ENCODE measurements around the gene USP5. TPM values are rescaled to one million over a fixed set of nuclear protein-coding genes. Genes with fewer than 3 reads are reported as not detected.
"Not testable (repeated sequence)": the region's sequence is repeated elsewhere in the genome, so short reads cannot be mapped to it uniquely, and the experiment has no call there.

Gene USP5
- polyA plus RNA-seq, 3 donors: 28.0 to 32.4 (median 29.9) TPM

DNA sequence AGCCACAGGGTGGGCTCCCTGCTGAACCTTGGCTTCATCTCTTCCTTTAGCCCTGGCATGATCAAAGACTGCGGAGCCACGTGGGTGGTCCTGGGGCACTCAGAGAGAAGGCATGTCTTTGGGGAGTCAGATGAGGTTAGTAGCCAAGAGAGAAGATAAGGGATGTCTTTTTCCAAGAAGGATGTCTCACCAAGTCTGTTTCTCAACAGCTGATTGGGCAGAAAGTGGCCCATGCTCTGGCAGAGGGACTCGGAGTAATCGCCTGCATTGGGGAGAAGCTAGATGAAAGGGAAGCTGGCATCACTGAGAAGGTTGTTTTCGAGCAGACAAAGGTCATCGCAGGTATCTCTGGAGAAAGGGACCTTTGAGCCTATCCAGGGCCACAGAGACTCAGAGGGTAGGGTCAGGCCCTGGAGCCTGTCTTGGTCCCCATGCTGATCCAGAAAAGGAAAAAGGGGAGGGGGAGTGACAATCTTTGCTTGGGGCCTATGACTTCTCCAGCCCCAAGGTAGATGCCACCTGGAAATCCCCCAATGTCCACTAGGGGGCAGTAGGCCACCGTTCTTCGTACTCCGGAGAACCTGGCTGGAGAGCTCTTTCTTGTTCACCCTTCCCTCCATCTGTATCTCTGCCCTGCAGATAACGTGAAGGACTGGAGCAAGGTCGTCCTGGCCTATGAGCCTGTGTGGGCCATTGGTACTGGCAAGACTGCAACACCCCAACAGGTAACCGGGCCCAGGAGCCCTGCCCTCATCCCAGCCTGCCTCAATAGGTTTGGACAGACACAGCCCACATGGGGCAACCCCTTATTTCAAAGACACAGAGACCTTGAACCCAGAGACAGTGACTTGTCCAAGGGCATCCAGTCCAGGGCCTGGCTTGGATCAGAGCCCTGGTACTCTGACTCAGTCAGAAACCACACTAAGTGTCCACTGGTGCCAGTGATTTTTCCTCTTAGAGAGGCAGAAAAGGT lies 17.4 kb downstream of the USP5 start:
- WGBS (ENCODE audit: insufficient coverage): 46% methylated on average over 10 of the region's 12 CpGs
- Histone ChIP-seq H3K36me3 (replicated peaks in 1 of 2; ENCODE audit: control insufficient read depth in 1 of 2, insufficient read depth in 2 of 2, low read length in 2 of 2) (peaks cover 28 to 40% of the 10 kb centered on the region in 2 donors), H3K27me3 (ENCODE audit: control insufficient read depth in 2 of 2, insufficient read depth in 2 of 2, low read length in 2 of 2) (no peaks in the 10 kb centered on the region), H3K4me1 (ENCODE audit: control insufficient read depth in 1 of 2, insufficient read depth in 2 of 2, low read length in 2 of 2) (peaks cover 43 to 68% of the 10 kb centered on the region in 2 donors), H3K27ac (ENCODE audit: low read depth in 1 of 2, low read length in 2 of 2) (no peak overlapping the region), H3K9me3 (replicated peaks in 1 of 2; ENCODE audit: control insufficient read depth in 1 of 2, insufficient read depth in 1 of 2, low read length in 2 of 2) (no peaks in the 10 kb centered on the region), H3K79me2 (ENCODE audit: insufficient read depth, low read length) (peaks cover 57% of the 10 kb centered on the region), H3K9ac (ENCODE audit: insufficient read depth, low read length, poor library complexity, severe bottlenecking) (no peak overlapping the region), H3K4me3 (replicated peaks in 1 of 3; ENCODE audit: low read depth in 2 of 3, low read length in 3 of 3) (peak overlapping the region in 1 of 3 experiments; percentile 97), H2AFZ (ENCODE audit: insufficient read depth, low read depth, low read length, poor library complexity, severe bottlenecking) (no peak overlapping the region), H4K20me1 (ENCODE audit: insufficient read depth, low read length) (peaks cover 55% of the 10 kb centered on the region), H3K4me2 (replicated peaks; ENCODE audit: extremely low read depth, low read length, poor library complexity, severe bottlenecking) (peak overlapping the region; percentile 94)
- peak; percentile 73 to 78 (median 77) for DNase-seq
- Mint-ChIP-seq H3K9me3 (no peaks in the 10 kb centered on the region), H3K4me3 (peak overlapping the region; percentile 30 to 92), H3K27me3 (ENCODE audit: low read depth in 3 of 3) (peaks cover 0 to 3% (median 1%) of the 10 kb centered on the region in 3 donors), H3K27ac (peak overlapping the region in 6 of 7 donors; percentile 60 to 91 (median 84)), H3K36me3 (peaks cover 36 to 49% of the 10 kb centered on the region in 2 donors), H3K4me1 (peaks cover 57% of the 10 kb centered on the region)
- intact Hi-C loops (cut with micrococcal nuclease): loop anchor here (2.0 to 5.0 kb wide), 6 partner anchors 38 to 243 kb away; partner anchors contain the start of genes C12orf57 (in 1 of the 2), C1RL (in 1 of the 2) and RNU7-1 (in 1 of the 2)
- TF ChIP-seq, protein P1, sequence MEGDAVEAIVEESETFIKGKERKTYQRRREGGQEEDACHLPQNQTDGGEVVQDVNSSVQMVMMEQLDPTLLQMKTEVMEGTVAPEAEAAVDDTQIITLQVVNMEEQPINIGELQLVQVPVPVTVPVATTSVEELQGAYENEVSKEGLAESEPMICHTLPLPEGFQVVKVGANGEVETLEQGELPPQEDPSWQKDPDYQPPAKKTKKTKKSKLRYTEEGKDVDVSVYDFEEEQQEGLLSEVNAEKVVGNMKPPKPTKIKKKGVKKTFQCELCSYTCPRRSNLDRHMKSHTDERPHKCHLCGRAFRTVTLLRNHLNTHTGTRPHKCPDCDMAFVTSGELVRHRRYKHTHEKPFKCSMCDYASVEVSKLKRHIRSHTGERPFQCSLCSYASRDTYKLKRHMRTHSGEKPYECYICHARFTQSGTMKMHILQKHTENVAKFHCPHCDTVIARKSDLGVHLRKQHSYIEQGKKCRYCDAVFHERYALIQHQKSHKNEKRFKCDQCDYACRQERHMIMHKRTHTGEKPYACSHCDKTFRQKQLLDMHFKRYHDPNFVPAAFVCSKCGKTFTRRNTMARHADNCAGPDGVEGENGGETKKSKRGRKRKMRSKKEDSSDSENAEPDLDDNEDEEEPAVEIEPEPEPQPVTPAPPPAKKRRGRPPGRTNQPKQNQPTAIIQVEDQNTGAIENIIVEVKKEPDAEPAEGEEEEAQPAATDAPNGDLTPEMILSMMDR (IDR thresholded peaks at IDR 0.05): peak; percentile 95

DNA sequence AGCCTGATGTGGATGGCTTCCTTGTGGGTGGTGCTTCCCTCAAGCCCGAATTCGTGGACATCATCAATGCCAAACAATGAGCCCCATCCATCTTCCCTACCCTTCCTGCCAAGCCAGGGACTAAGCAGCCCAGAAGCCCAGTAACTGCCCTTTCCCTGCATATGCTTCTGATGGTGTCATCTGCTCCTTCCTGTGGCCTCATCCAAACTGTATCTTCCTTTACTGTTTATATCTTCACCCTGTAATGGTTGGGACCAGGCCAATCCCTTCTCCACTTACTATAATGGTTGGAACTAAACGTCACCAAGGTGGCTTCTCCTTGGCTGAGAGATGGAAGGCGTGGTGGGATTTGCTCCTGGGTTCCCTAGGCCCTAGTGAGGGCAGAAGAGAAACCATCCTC lies 18.4 kb downstream of the USP5 start:
- DNase-seq; H3K9me3 ChIP-seq (replicated peaks in 1 of 2; ENCODE audit: control insufficient read depth in 1 of 2, insufficient read depth in 1 of 2, low read length in 2 of 2); H3K27me3 Mint-ChIP-seq (ENCODE audit: low read depth in 3 of 3); H3K27ac ChIP-seq (ENCODE audit: low read depth in 1 of 2, low read length in 2 of 2); H3K9ac ChIP-seq (ENCODE audit: insufficient read depth, low read length, poor library complexity, severe bottlenecking); H3K27me3 ChIP-seq (ENCODE audit: control insufficient read depth in 2 of 2, insufficient read depth in 2 of 2, low read length in 2 of 2); H3K9me3 Mint-ChIP-seq; H3K4me2 ChIP-seq (replicated peaks; ENCODE audit: extremely low read depth, low read length, poor library complexity, severe bottlenecking); H3K4me3 ChIP-seq (replicated peaks in 1 of 3; ENCODE audit: low read depth in 2 of 3, low read length in 3 of 3); H2AFZ ChIP-seq (ENCODE audit: insufficient read depth, low read depth, low read length, poor library complexity, severe bottlenecking); H3K4me3 Mint-ChIP-seq: not testable (repeated sequence)
- Histone ChIP-seq H3K36me3 (replicated peaks in 1 of 2; ENCODE audit: control insufficient read depth in 1 of 2, insufficient read depth in 2 of 2, low read length in 2 of 2) (peaks cover 20 to 30% of the 10 kb centered on the region in 2 donors), H3K79me2 (ENCODE audit: insufficient read depth, low read length) (peaks cover 61% of the 10 kb centered on the region), H4K20me1 (ENCODE audit: insufficient read depth, low read length) (peaks cover 55% of the 10 kb centered on the region), H3K4me1 (ENCODE audit: control insufficient read depth in 1 of 2, insufficient read depth in 2 of 2, low read length in 2 of 2) (peaks cover 46 to 73% of the 10 kb centered on the region in 2 donors)
- peaks cover 27 to 40% of the 10 kb centered on the region in 2 donors for H3K36me3 Mint-ChIP-seq
- H3K27ac Mint-ChIP-seq: peak overlapping the region in 3 of 7 donors; percentile 33 to 63 (median 55)
- no CpG with 5 or more reads among the region's 4 CpGs for WGBS (ENCODE audit: insufficient coverage)
- H3K4me1 Mint-ChIP-seq: peaks cover 63% of the 10 kb centered on the region
- intact Hi-C loops (cut with micrococcal nuclease): loop anchor here (5.0 kb wide), 3 partner anchors 37 to 92 kb away; partner anchors contain the start of genes C12orf57 (in 1 of the 2) and RNU7-1 (in 1 of the 2)

All from CD14-positive monocyte (primary cell).